ENCODE results near the gene PATZ1. TPM values are rescaled to one million over a fixed set of nuclear protein-coding genes. Genes with fewer than 3 reads are reported as not detected.
A peak's percentile ranks its signal among the peaks of the same experiment; 100 is the strongest.
"Not testable (repeated sequence)": the region's sequence is repeated elsewhere in the genome, so short reads cannot be mapped to it uniquely, and the experiment has no call there.

PATZ1 gene
- total and polyA plus RNA-seq, 5 experiments from 2014 or later: 17.8 to 70.6 (median 34.2) TPM

GRCh38 chr22:31329453-31330215 is 16.5 kb downstream of the PATZ1 start:
- POLR2A ChIA-PET: interaction anchor here (1.0 to 1.1 kb wide), 2 partner anchors 10 to 12 kb away, joined by 3 to 4 read pairs; no protein-coding TSS in a partner anchor
- no peak for ATAC-seq
- DNase-seq: peak in 1 of 10 donors; percentile 8
- peaks cover 26 to 51% (median 35%) of the 10 kb centered on the region in 4 donors for H3K4me1 Mint-ChIP-seq
- H3K36me3 Mint-ChIP-seq: peaks cover 5 to 97% (median 10%) of the 10 kb centered on the region in 3 donors
- H3K27me3 Mint-ChIP-seq: no peaks in the 10 kb centered on the region
- peak overlapping the region in 9 of 10 donors; percentile 57 to 87 (median 69) for H3K27ac Mint-ChIP-seq
- H3K4me3 Mint-ChIP-seq: no peak overlapping the region
- peaks cover 0 to 2% (median 0%) of the 10 kb centered on the region in 9 donors for H3K9me3 Mint-ChIP-seq

GRCh38 chr22:31329029-31329428 is 17.1 kb downstream of the PATZ1 start:
- Mint-ChIP-seq H3K27me3 (no peaks in the 10 kb centered on the region), H3K36me3 (peaks cover 5 to 95% (median 8%) of the 10 kb centered on the region in 3 donors), H3K4me3 (no peak overlapping the region), H3K4me1 (peaks cover 25 to 45% (median 31%) of the 10 kb centered on the region in 4 donors), H3K9me3 (peaks cover 0 to 2% (median 0%) of the 10 kb centered on the region in 9 donors), H3K27ac (peak overlapping the region in 5 of 10 donors; percentile 49 to 87 (median 68))
- DNase-seq (peak in 1 of 10 donors; percentile 21), ATAC-seq (no peak)
- POLR2A ChIA-PET: no interaction called here

- DNase-seq (peak in 1 of 10 donors; percentile 46), ATAC-seq (no peak)
- peaks cover 5 to 91% (median 5%) of the 10 kb centered on the region in 3 donors for H3K36me3 Mint-ChIP-seq
- H3K4me1 Mint-ChIP-seq: peaks cover 21 to 40% (median 28%) of the 10 kb centered on the region in 4 donors
- no peak overlapping the region for H3K4me3 Mint-ChIP-seq
- H3K27me3 Mint-ChIP-seq: no peaks in the 10 kb centered on the region
- peaks cover 0 to 2% (median 0%) of the 10 kb centered on the region in 9 donors for H3K9me3 Mint-ChIP-seq
- POLR2A ChIA-PET: interaction anchor here (1.0 kb wide), 1 partner anchor 38 kb away, joined by 4 read pairs; no protein-coding TSS in a partner anchor
- peak overlapping the region in 2 of 10 donors; percentile 14 to 56 for H3K27ac Mint-ChIP-seq
These were observed 17.6 kb downstream of the PATZ1 start for GRCh38 chr22:31328544-31328960.

- ATAC-seq (no peak), DNase-seq (peak in 1 of 10 donors; percentile 55)
- Mint-ChIP-seq H3K9me3 (peaks cover 0 to 2% (median 0%) of the 10 kb centered on the region in 9 donors), H3K4me3 (no peak overlapping the region), H3K4me1 (peaks cover 19 to 36% (median 27%) of the 10 kb centered on the region in 4 donors), H3K36me3 (peaks cover 3 to 91% (median 3%) of the 10 kb centered on the region in 3 donors), H3K27ac (peak overlapping the region in 7 of 10 donors; percentile 13 to 88 (median 60)), H3K27me3 (no peaks in the 10 kb centered on the region)
- POLR2A ChIA-PET: interaction anchor here (1.0 to 1.8 kb wide), 2 partner anchors 17 to 37 kb away, joined by 4 read pairs; no protein-coding TSS in a partner anchor
These were observed 18.2 kb downstream of the PATZ1 start for GRCh38 chr22:31327806-31328543.

- ATAC-seq (no peak), DNase-seq (peak in 1 of 10 donors; percentile 21)
- Mint-ChIP-seq H3K27ac (peak overlapping the region in 5 of 10 donors; percentile 6 to 73 (median 14)), H3K36me3 (peaks cover 0 to 83% (median 3%) of the 10 kb centered on the region in 3 donors), H3K27me3 (no peaks in the 10 kb centered on the region), H3K4me3 (no peak overlapping the region), H3K9me3 (peaks cover 0 to 2% (median 0%) of the 10 kb centered on the region in 9 donors), H3K4me1 (peaks cover 15 to 42% (median 25%) of the 10 kb centered on the region in 4 donors)
- POLR2A ChIA-PET: interaction anchor here (0.6 to 3.0 kb wide), 3 partner anchors 18 to 35 kb away, joined by 3 to 10 read pairs (median 4); partner anchors contain the start of gene PIK3IP1
These were observed 19.3 kb downstream of the PATZ1 start for GRCh38 chr22:31326877-31327276.

- DNase-seq (peak in 1 of 10 donors; percentile 32), ATAC-seq (peak; percentile 46 to 57)
- H3K27ac Mint-ChIP-seq: peak overlapping the region; percentile 19 to 85 (median 78)
- POLR2A ChIA-PET: interaction anchor here (0.6 to 3.0 kb wide), 14 partner anchors 10 to 309 kb away, joined by 3 to 10 read pairs (median 4); partner anchors contain the start of genes PATZ1 and PIK3IP1
- H3K4me3 Mint-ChIP-seq: peak overlapping the region in 1 of 10 donors; percentile 41
- peaks cover 8 to 39% (median 16%) of the 10 kb centered on the region in 4 donors for H3K4me1 Mint-ChIP-seq
- H3K27me3 Mint-ChIP-seq: no peaks in the 10 kb centered on the region
- H3K36me3 Mint-ChIP-seq: peaks cover 0 to 60% (median 3%) of the 10 kb centered on the region in 3 donors
- H3K9me3 Mint-ChIP-seq: peaks cover 0 to 2% (median 0%) of the 10 kb centered on the region in 9 donors
These were observed 22.3 kb downstream of the PATZ1 start for GRCh38 chr22:31323578-31324550.

GRCh38 chr22:31321421-31321820 is 24.7 kb downstream of the PATZ1 start:
- H3K36me3 Mint-ChIP-seq: peaks cover 0 to 39% (median 0%) of the 10 kb centered on the region in 3 donors
- ATAC-seq: no peak
- H3K27me3 Mint-ChIP-seq: no peaks in the 10 kb centered on the region
- H3K4me3 Mint-ChIP-seq: no peak overlapping the region
- no peaks in the 10 kb centered on the region for H3K9me3 Mint-ChIP-seq
- peak in 1 of 10 donors; percentile 9 for DNase-seq
- POLR2A ChIA-PET: interaction anchor here (1.6 kb wide), 1 partner anchor 31 kb away, joined by 5 read pairs; no protein-coding TSS in a partner anchor
- peak overlapping the region in 8 of 10 donors; percentile 2 to 74 (median 45) for H3K27ac Mint-ChIP-seq
- peaks cover 8 to 36% (median 14%) of the 10 kb centered on the region in 4 donors for H3K4me1 Mint-ChIP-seq

- Mint-ChIP-seq H3K27ac (peak overlapping the region in 2 of 10 donors; percentile 29 to 46), H3K36me3 (peaks cover 4 to 54% (median 32%) of the 10 kb centered on the region in 3 donors), H3K4me1 (peaks cover 5 to 23% (median 14%) of the 10 kb centered on the region in 4 donors)
- not testable (repeated sequence) for H3K4me3 Mint-ChIP-seq, DNase-seq, H3K9me3 Mint-ChIP-seq, H3K27me3 Mint-ChIP-seq, ATAC-seq
- POLR2A ChIA-PET: interaction anchor here (1.2 to 19.6 kb wide), 9 partner anchors 8 to 102 kb away, joined by 3 to 407 read pairs (median 10); partner anchors contain the start of genes LIMK2 and PIK3IP1
These were observed 31.9 kb downstream of the PATZ1 start for GRCh38 chr22:31314220-31314619.

- Mint-ChIP-seq H3K4me1 (peaks cover 7 to 29% (median 17%) of the 10 kb centered on the region in 4 donors), H3K27ac (peak overlapping the region; percentile 15 to 92 (median 64)), H3K4me3 (peak overlapping the region in 2 of 10 donors; percentile 1 to 3), H3K27me3 (no peaks in the 10 kb centered on the region), H3K36me3 (peaks cover 4 to 55% (median 34%) of the 10 kb centered on the region in 3 donors), H3K9me3 (peaks cover 0 to 8% (median 2%) of the 10 kb centered on the region in 9 donors)
- ATAC-seq: peak; percentile 71 to 78
- POLR2A ChIA-PET: interaction anchor here (1.2 to 19.6 kb wide), 15 partner anchors 9 to 392 kb away, joined by 3 to 407 read pairs (median 7); partner anchors contain the start of genes LIMK2 and PIK3IP1
- peak; percentile 36 to 79 (median 64) for DNase-seq
These were observed 32.6 kb downstream of the PATZ1 start for GRCh38 chr22:31313366-31314147.

- Mint-ChIP-seq H3K4me1 (peaks cover 21 to 55% (median 43%) of the 10 kb centered on the region in 4 donors), H3K9me3 (no peaks in the 10 kb centered on the region), H3K36me3 (peaks cover 0 to 39% (median 13%) of the 10 kb centered on the region in 3 donors), H3K27me3 (no peaks in the 10 kb centered on the region), H3K27ac (peak overlapping the region; percentile 10 to 93 (median 66)), H3K4me3 (peak overlapping the region in 8 of 10 donors; percentile 9 to 62 (median 54))
- POLR2A ChIA-PET: interaction anchor here (0.6 to 19.6 kb wide), 5 partner anchors 13 to 37 kb away, joined by 3 to 407 read pairs (median 5); partner anchors contain the start of gene PIK3IP1
- ATAC-seq (peak; percentile 52 to 56), DNase-seq (no peak)
These were observed 38.0 kb downstream of the PATZ1 start for GRCh38 chr22:31308181-31308580.
